HG03520 (cell line): ENCODE measurements around the gene NTN4.
"Not testable (repeated sequence)": the region's sequence is repeated elsewhere in the genome, so short reads cannot be mapped to it uniquely, and the experiment has no call there.

ENCODE experiments used
- ATAC-seq: cut with Tn5 transposase; IDR thresholded peaks from one replicate; pipeline ENCODE4 v1.9.1; 2021; ENCODE audit warnings: mild to moderate bottlenecking, moderate library complexity; ENCODE audit not compliant: unreplicated experiment

Gene NTN4

GRCh38 chr12:95756362-95756761, 34.2 kb downstream of the NTN4 start:
- no peak for ATAC-seq

DNA sequence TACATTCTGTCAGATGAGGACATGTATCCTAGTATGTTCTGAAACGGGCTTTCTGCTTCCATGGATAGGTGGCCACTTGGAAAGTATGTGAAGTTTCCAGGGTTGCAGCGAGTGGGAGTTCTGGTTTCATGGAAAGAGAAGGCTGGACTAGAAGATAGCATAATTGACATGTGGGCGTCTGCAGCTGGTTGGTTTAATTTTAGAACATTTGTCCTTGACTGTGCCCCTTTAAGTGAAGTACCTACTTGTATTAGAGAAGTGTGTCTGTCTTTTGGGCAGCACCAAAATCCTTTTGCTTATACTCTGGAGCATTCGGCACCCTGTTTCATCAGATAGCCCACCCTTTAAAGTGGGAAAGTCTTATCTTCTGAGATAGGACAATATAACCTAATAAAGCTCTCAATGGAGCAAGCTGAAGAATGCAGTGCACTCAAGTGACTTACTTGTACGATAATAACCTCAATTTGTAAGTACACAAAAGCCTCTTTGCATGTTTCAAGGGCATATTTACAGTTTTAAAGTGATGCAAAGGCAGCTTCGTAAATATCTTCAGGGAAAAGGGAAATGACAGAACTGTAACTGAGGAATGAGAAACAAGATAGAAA, 35.2 kb downstream of the NTN4 start:
- no peak for ATAC-seq

- not testable (repeated sequence) for ATAC-seq
These were observed 44.5 kb downstream of the NTN4 start for GRCh38 chr12:95746062-95746461.

DNA sequence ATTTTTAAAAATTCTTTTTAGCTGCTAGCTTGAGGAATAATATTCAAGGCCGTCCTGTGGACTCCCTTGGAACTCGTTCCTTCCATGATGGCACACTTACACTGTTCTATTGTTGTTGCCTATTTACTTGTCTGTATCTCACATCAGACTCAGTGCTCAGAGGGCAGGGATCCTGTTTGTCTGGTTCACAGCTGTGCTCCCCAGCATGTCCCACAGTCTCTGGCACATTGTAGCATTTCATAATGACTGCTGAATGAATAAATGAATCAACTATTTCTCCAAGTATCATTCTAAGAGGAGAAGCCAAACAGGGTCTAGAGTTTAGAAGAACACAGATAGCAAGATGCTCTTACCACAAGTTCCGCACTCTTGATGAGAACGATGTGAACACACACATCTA, 48.0 kb downstream of the NTN4 start:
- ATAC-seq = no peak

DNA sequence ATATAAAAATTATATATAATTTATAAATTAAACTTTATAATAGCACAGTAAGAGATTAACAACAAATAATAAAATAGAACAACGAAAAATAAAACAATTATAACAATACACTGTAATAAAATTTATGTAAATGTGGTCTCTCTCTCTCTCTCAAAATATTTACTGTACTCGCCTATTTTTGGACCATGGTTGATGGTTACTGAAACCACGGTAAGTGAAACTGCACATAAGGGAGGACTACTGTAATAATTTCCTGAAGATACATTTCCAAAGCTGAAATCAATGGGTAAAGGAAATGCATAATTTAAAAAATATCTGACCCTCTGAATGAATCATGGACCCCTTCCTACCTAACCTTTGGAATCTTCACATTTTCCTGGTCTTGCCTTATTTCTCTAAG, 48.9 kb downstream of the NTN4 start:
- ATAC-seq = no peak

- ATAC-seq = no peak
These were observed 49.8 kb downstream of the NTN4 start for GRCh38 chr12:95740751-95741150.

DNA sequence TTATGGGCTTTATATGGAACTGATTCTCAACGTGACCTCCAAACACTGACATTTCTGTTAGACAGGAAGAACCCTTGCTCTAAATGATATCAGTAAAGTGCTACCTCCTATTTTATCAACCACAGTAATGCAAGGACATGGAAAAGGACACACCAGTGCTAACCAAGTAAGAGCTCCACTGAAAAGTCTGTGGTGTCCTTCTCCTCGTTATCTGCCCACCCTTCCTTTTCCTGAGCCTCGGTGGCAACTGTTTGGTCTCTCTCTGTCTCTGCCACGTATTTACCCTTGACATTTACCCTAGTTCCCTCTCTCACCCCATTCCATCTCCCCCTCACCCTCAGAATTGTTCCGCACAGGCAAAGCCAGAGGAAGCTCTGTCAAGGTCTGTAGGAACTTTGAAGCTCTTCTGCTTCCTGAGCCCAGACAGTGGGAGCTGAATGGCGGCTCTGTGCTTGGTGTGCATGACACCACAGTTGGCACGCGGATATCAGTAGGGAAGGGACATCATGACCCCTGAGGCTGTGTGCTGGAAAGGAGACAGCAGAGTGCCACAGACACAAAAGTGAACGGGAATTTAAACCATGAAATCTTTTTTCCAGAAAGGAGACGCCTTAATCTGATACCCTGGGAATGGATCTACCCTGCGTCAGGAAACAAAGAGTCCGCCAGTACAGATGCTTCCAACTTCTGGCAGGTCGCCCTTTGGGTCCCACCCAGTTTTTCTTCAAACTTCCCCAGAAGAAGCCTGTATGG, 50.8 kb downstream of the NTN4 start:
- no peak for ATAC-seq

DNA sequence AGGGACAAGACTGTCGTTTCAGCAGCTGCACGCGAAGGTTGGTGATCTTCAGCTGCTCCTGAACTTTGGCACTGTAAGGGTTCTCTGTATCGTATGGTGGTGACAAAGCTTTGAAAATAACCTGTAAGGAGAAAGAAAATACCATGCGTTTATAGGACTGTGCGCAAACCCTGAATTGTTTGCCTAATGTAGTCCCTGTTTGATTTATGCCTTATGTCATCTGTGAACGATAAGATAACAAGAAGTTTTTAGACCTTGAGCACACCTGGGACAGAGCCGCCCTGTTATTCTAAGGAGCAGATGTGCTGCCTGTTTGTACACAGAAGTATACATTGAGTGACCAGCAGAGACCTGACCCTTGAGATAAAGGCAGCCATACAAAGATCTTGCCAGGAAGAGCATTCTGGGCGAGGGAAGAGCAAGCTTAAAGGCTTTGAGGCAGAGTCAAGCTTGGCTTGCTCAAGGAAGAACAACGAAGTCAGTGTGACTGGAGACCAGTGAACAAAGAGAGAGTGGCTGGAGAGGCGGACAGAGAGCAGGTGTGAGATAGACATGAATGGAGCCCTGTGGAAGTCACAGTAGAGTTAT, 52.4 kb downstream of the NTN4 start:
- ATAC-seq = no peak

GRCh38 chr12:95736631-95737030, 53.9 kb downstream of the NTN4 start:
- ATAC-seq = no peak

DNA sequence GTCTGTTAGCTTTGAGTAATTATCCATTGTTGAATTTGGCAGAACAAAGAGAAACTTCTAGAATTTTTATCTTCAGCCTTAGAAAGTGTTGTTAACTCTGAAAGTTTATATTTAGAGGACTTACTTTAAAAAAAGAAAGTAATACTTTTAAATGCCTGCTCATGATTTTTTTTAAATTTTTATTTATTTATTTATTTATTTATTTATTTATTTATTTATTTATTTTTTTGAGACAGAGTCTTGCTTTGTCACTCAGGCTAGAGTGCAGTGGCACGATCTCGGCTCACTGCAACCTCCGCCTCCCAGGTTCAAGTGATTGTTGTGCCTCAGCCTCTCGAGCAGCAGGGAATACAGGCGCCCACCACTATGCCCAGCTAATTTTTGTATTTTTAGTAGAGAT, 54.8 kb downstream of the NTN4 start:
- ATAC-seq = not testable (repeated sequence)

DNA sequence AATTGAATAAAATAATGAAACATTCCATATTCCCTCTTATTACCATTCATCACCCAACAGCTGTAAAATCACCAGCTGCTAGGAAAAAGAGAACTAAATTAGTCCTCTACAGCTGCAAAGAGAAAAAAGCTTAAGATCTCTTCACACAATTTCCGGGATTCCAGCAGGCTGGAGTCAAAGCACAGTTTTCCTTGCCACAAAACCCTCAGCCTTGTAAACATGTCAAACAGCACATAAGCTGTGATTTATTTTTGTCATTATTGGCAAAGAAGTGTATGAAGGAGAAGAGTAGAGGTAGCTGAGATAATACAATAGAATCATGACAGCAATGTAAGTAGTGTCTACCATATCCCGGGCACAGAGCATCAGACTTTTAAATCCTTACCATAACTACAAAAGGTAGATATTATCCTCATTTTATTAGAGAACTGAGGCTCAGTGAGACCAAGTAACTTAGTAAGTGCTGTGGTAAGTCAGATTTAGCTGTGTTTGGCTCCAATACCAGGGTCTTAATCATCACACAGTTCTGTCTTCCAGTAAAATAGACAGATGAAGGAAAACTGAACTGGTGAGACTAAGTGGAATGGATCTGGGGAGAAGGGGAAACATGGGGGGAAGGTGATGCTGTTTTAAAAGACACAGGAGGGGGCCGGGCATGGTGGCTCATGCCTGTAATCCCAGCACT, 57.3 kb downstream of the NTN4 start:
- ATAC-seq = no peak

- peak; percentile 75 for ATAC-seq
These were observed 59.0 kb downstream of the NTN4 start for GRCh38 chr12:95731519-95731958.

DNA sequence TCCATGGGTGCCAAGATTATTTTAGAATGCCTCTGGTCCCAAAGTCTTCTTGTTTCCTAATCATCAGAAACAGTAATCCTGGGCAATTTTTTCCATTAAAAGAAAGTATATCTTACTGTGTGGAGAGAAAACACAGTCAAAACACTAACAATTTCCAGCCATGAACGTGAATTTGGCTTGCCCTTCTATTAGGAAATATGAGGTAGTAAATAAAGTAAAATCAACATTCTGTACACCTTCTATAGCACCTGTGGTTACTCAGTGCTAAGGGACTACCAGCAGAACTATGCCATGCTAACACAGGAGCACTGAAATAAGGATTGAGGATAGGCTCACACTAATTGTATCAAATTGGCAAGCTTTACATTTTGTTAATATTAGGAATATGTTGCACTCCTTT, 60.1 kb downstream of the NTN4 start:
- ATAC-seq = no peak

DNA sequence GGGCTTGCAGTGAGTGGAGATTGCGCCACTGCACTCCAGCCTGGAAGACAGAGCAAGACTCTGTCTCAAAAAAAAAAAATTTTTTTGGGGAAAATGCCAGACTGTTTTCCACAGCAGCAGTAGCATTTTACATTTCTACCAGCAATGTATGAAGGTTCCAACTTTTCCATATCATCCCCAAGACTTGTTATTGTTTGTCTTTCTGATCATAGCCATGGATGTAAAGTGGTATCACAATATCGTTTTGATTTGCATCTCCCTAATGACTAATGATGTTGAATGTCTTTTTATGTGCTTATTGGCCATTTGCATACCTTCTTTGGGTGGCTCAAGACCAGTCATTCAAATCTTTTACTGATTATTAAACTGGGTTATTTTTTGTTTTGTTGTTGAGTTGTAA, 63.7 kb downstream of the NTN4 start:
- no peak for ATAC-seq

GRCh38 chr12:95724767-95725166, 65.8 kb downstream of the NTN4 start:
- no peak for ATAC-seq

DNA sequence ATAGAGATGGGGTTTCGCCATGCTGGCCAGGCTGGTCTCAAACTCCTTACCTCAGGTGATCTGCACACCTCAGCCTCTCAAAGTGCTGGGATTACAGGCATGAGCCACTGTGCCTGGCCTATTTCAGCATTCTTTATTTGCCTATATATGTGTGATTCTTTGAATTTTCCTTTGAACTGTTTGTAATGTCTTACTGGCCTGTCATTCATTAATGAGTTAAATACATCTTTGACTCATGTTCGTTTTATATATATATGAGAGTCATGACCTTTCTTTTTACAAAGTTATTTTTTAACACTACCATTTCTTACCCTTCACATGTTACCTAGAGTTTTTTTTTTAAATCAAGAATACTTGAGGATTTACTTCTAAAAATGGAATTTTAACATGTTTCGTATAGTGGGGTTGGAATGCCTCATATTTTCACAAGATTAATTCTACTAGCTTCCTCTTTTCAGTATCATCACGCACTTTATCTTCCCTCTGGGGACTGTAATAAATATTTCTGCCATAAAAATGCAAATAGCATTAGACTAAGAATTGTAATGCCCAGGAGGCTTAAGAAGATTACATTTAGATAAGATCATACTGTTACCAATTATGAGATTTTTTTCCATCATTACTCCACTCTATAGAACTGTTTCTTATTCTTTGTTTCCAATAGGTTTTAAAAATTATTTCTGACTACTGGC, 66.7 kb downstream of the NTN4 start:
- no peak for ATAC-seq

DNA sequence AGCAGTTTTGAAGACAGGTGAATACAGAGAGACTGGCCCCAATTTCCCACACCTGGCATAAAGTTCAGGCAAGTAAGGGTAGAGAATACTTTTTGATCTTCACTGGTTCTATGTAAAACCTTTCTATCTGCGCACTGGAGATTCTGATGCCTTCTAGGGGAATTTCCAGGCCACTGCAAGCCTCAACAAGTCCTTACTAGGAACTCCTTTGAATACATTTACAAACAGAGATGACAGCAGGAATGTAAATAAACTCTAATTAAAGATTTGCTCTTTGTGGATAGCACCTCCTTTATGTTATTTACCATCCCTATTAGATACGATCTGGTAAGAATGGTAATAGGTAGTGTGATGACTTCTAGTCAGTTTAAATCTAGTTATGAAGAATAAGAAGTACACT, 69.2 kb downstream of the NTN4 start:
- ATAC-seq = no peak

GRCh38 chr12:95720146-95720545, 70.4 kb downstream of the NTN4 start:
- ATAC-seq = no peak

- ATAC-seq = no peak
These were observed 71.8 kb downstream of the NTN4 start for GRCh38 chr12:95718772-95719171.

- ATAC-seq = no peak
These were observed 72.5 kb downstream of the NTN4 start for GRCh38 chr12:95718006-95718431.

DNA sequence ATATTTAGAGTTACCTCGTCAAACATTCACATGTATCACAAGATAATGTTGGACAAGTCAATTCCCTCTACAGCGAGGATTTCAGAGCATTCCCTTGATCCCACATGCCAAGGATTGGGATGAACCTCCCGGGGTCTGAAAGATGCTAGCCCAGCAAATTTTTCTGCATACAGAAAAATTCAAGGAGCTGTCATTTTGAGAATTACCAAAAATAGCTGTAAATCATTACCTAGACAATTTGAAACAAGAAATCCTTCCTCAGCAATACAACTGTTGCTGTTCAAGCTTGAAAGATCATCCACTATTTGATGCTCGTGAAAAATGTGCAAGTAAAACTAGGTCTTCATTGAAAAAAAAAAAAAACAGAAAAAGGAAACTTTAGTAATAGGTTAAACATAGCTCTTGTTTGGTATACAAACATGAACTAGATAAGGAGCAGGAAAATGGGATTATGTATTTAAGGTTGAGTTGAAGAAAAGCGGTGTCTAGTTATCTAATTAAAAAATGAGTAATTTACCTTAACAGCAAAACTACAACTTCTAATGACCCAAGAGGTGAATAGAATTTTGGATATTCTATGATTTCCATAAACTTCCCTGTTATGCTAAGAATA, 73.1 kb downstream of the NTN4 start:
- no peak for ATAC-seq
